Posterior cingulate gyrus (tissue), 11 donors: ENCODE data around the gene EHMT1.
"Not testable (repeated sequence)": the region's sequence is repeated elsewhere in the genome, so short reads cannot be mapped to it uniquely, and the experiment has no call there.

Source experiments
- DNase-seq, 10 donors: peaks; one replicate each; pipeline versions ENCODE4 v3.0.0 to v3.0.0-alpha.2; 2020 to 2021; ENCODE audit warnings: mixed read lengths in 3 of 10
- intact Hi-C: fragments of 100-400 bp; cut with DNase I; formaldehyde crosslinking; loops from one replicate; pipeline ENCODE4 v1.15.1; 2023

Gene EHMT1

DNA sequence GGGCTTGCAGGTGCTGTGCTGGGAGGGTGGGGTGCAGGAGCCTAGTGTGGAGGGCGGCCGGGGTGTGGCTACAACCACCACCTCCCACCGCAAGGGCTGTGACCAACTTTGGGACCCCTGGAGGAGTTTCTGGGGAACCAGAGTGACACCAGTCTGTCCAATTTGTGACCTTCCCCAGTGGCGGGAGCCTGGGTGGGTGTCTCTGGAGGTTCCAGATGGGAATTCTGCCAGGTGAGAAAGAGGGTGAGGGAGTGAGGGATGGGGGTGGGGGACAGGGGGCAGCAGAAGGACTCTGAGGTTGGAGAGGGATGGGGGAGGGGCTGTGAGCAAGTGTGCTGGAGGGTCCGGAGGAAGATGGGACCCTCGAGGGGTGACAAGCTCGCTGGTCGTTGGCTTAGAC, 254.6 kb downstream of the EHMT1 start:
- intact Hi-C loops = no loop called here
- DNase-seq = peak in 1 of 10 donors; percentile 31

DNA sequence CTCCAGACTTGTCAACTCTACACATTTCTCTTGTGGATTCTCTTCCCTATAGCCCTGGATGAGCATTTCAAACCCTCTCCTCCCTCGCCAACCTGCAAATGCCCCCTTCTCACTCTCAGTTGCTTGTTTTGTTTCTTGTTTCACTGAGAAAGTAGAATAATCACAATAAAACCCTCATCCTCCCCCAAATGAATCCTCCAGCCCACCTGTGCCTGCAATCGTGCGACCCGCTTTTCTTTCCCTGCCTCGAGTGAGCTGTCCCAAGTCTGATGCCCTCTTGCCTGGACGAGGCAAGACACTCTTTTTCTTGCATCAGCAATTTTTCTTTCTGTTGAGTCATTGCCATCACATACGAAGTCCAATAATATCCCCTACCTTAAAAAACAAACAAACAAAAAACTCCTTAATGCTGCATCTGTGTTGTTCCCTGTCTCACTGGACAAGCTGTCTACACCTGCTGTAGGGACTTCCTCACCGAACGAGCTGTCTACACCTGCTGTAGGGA, 255.1 kb downstream of the EHMT1 start:
- intact Hi-C loops = no loop called here
- DNase-seq = peak in 1 of 10 donors; percentile 24

DNA sequence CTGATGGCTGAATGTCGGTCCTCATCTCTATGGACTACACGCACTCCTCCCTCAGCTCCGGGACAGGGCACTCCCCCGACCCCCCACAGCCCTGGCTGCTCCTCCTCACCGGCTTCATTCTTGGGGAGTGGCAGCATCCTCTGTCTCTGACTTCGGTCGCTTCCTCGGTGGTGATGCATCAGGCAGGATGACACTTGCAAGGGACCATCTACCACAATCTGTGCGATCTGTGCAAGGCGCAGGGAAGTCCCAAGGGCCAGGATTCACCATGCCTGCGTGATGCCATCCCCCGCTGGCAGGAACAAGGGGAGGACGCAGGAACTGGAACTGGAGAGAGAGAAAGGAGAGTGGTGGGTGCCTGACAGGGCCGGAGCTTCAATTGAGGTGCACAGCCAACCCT, 256.5 kb downstream of the EHMT1 start:
- peak in 1 of 10 donors; percentile 59 for DNase-seq
- intact Hi-C loops = no loop called here

DNA sequence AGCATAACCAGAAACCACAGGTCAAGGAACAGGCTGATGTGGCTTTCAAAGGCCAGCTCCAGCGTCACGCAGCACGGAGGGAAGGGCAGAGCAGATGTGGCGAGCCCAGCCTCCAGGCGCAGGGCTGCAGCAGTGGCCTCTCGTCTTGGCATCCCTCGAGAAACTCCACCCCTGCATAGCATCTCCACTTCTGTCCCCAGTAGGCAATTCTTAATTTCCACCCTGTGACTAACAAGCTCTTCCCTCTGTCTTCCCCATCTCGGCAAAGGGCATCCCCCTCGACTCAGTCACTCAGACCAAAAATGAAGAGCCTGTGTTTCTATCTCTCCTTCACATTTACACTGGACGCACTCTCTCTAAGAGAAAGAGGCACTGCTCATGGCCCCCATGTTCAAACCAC, 257.0 kb downstream of the EHMT1 start:
- peak in 2 of 10 donors; percentile 29 to 30 for DNase-seq
- intact Hi-C loops = no loop called here

DNA sequence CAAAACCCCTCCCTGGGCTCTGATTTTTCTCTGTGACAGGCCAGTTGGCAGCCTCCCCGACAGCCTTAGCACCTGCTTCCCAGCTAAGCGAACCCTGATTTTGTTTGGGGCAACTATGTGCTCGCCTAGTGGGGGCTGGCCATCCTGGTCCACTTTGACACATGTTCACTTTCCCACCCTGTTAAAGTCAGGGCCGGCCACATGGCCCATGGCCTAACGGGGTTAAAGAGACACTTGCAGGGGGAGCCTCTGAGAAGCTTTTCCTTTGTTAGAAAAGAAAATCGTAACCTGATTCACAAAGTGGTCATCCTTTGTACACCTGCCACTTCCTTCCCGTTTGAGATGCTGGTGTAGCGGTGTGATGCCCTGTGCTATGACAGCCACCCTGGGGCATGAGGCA, 257.5 kb downstream of the EHMT1 start:
- intact Hi-C loops = no loop called here
- peak in 2 of 10 donors; percentile 15 to 53 for DNase-seq

DNA sequence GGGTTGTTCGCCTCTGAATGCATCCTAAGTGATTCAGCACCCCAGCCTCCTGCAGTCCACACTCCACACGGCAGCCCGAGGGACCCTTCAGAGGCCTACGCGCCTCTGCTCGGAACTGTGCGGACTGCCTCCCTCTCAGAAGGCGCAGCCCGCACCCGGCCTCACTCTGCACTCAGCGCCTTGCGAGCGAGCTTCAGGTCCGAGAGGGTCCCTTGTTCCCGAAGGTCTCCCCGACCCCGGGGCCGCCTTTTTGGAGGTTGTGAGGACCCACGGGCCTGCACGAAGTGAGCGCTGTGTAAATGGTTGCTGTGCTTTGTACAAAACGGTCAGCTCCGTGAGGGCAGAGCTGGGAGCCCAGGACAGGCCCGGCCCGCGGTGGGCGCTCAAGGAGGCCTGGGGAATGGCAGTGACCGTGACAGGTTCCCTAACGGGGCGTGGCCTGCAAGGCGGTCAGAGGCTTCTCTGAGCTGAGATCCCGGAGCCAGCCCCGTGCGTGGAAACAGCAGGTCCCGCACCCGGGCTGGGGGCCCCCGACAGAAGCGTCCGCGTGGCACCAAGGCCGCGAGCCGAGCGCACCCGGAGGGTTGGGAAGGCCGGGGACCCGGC, 258.1 kb downstream of the EHMT1 start:
- peak in 2 of 10 donors; percentile 75 to 81 for DNase-seq
- intact Hi-C loops = no loop called here

DNA sequence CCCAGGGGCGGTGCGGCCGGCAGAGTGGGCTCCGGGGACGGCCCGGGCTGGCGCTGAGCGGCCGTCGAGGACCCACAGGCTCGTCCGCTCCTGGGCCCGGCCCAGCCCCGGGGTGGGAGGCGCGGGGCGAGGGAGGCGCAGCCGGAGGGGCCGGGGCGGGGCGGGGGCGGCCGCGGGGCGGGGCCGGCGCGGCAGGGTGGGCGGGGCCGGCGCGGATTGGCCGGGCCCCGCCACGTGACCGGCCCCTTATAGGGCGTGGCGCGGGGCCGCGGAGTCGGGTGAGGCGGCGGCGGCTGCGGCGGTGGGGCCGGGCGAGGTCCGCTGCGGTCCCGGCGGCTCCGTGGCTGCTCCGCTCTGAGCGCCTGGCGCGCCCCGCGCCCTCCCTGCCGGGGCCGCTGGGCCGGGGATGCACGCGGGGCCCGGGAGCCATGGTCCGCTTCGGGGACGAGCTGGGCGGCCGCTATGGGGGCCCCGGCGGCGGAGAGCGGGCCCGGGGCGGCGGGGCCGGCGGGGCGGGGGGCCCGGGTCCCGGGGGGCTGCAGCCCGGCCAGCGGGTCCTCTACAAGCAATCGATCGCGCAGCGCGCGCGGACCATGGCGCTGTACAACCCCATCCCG, 258.8 kb downstream of the EHMT1 start, which contains the start of gene CACNA1B:
Gene CACNA1B (plus strand): TSS at position 277 of the 617 bp plus-strand sequence. CDS start 152 bp downstream, at position 429.
- intact Hi-C loops = not testable (repeated sequence)
- DNase-seq = peak in 4 of 10 donors; percentile 38 to 91 (median 86)

DNA sequence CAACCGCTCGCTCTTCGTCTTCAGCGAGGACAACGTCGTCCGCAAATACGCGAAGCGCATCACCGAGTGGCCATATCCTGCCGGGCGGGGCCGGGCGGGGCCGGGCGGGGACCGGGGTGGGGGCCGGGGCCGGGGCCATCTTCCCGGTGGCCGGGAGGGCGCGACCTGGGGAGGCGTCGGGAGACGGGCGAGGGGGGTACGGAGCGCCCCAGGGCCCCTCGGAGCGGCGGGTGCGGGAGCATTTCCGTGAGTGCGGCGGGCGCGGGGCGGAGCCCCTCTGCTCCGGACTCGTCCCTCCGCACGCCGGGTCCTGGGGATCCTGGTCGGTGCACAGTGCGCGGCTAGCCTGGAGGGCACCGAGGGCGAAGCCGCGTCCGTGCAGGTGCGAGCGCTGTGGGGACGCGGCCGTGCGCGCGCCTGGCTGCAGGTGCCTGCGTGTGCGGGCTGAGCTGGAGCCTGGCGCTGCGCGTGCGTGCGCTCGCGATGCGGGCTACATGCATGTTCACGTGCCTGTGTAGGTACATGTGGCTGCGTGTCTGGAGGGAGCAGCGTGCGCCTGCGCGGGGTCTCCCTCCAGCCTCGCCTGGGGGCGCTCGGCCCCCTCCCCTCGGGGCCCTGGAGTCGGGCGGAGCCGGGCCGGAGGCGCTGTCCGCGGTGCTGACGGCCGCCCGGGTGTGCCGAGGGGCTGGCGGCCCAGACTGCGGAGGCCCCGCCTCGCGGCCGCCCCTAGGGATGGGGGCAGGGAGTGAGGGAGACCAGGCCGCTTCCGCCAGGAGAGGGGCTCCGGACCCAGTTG, 259.5 kb downstream of the EHMT1 start:
- peak in 5 of 10 donors; percentile 46 to 93 (median 52) for DNase-seq
- intact Hi-C loops = no loop called here

DNA sequence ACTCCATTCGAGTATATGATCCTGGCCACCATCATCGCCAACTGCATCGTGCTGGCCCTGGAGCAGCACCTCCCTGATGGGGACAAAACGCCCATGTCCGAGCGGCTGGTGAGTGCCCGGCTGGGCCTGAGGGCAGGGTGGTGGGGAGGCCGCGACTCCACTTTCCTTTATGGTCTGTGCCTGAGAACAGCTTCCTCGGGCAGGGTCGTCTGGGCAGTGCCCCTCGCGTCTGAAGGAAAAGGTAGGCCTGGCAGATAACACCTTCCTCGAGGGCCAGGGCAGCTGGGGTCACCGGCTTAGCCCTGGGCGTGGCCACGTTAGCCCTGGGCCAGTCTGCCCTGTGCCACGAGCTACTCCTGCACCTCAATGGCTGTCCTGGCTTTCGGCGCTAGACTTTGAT, 260.2 kb downstream of the EHMT1 start:
- DNase-seq = peak in 2 of 10 donors; percentile 56 to 79
- intact Hi-C loops = no loop called here

DNA sequence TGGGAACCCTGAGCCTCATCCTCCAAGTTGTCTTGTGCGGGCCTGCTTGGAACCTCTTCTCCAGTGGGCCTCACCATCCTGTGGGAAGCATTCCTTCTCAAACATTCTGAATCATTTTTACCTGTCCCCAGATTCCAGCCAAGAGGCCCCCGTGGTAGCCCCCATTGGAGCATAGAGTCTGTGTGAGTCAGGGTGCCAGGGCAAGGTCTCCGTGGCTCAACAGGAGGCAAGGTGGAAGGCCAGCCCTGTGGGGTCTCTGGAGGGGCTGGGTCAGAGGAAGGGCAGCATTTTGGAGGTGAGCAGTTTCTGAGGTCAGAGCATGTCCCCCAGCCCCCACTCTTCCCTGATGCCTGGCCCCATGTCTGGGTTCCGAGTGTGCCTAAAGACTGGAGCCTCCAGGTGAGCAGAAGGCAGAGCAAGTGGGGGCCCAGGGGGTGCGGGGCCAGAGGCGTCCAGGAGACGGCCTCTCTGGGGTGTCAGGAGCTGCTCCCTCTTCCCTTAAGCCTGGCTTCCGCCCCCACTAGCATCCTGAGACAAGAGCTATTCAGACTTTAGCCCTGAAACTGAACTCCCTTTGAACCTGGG, 260.9 kb downstream of the EHMT1 start:
- DNase-seq = peak in 3 of 10 donors; percentile 50 to 68 (median 67)
- intact Hi-C loops = no loop called here

DNA sequence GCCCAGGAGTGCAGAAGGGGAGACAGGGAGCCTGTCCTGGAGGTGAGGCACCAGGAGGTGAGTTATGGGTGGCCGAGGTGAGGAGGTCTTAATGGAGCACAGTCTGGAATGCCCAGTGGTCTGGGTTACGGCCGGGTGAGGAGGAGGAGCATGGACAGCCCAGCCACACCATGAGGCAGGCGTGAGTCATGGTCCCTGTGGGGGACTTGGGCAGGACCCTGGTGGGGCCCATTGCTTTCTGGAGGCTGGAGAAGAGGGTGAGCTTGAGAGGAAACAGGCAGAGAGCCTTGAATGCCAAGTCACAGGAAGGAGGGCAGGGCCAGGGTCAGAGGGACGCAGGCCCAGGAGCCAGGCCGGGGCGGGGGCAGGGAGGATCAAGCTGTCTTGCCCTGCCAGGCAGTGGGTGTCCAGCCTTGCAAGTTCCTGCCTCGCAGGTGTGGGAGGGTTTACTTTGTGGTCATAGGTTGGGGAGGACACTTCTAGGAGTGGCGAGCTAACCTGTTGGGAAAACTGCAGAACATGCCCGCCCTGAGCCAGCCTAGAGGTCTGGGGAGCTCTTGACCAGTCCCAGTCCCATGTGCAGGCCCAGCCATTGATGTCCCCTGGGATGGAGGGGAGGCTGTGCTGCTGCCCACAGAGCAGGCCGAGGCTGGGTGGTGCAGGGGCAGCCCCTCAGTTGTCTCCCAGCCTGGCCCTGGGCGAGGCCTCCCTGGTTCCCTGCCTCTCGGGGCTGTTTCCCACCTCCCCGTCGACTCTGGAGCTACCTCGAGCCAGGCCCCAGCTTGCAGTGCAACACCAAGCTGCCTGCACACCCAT, 261.6 kb downstream of the EHMT1 start:
- intact Hi-C loops = no loop called here
- peak in 3 of 10 donors; percentile 47 to 82 (median 51) for DNase-seq

DNA sequence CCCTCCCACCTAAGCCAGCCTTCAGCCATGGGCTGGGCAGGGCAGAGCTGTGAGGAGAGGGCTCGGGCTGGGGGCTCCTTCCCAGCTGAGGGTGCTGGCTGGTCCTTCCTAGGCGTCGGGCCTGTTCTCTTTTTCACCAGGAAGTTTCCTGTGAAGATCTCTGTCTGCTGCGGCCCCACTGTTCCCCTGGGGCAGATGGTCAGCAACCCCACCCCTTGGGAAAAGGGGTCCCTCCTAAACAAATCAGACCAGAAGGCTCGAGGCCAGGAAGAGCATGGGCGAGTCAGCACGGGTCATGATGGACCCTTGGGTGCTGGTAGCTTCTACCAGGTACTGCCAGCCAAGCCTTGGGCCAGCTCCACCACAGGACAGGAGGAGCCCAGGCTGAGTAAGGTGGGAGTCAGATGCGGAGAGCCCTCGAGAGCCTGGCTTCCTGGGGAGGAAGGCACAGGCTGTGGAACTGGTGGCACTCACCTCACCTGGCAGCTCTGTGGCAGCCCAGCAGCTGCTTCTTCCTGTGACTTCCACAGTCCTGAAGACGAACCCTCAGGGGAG, 262.2 kb downstream of the EHMT1 start:
- intact Hi-C loops = no loop called here
- DNase-seq = peak in 3 of 10 donors; percentile 48 to 79 (median 76)

DNA sequence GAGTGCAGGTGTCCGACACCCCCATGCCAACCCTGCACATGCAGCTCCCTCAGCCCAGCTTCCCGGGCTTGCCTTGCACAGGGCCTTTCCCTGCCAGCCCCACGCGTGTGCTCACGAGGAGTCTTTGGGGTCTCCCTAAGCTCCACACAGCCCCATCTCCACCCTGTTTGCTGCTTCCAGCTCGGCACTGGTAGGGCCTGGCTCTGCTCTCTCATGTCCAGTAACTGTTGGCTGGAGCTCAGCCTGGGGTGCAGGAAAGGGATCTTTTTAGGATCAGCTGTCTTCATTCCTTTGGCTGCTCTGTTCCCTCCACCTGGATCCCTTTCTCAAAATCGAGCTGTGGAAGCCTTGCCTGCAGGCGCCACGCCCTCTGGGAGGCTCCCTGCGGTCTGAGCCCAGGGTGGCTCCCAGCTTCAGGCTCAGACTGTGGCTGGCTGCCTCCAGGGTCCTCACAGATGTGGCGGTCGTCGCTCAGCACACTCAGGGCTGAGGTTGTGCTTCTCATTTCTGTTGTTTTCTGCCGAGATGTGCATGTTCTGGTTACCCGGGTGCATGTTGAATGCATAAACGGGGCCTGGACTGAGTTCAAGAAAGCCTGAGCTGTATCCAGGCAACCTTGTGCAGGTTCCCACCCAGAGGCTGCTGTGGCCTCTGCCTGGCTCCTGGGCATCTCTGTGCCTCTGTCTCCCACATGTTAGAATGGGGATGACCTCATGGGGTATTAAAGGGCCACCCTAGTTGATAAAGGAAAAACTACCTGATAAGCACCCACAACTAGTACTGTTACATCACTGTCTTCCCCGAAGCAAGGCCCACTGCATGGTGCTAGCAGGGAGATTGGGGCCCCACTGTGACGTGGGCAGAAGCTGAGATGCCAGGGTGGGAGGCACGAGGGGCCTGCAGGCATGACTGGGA, 263.0 kb downstream of the EHMT1 start:
- DNase-seq = peak in 3 of 10 donors; percentile 74 to 87 (median 84)
- intact Hi-C loops = no loop called here

DNA sequence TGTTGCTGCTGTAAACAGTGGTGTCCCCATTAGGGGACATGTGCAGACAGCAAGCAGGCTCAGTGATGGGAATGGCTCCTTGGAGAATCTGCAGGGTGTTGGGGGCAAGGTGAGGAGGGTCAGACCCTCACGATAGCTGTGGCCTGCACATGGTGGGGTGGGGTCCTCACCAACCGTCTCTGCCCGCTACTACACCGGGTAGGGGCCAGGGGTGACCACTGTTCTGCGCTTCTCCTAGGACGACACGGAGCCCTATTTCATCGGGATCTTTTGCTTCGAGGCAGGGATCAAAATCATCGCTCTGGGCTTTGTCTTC, 263.7 kb downstream of the EHMT1 start:
- intact Hi-C loops = no loop called here
- DNase-seq = peak in 2 of 10 donors; percentile 46 to 65

DNA sequence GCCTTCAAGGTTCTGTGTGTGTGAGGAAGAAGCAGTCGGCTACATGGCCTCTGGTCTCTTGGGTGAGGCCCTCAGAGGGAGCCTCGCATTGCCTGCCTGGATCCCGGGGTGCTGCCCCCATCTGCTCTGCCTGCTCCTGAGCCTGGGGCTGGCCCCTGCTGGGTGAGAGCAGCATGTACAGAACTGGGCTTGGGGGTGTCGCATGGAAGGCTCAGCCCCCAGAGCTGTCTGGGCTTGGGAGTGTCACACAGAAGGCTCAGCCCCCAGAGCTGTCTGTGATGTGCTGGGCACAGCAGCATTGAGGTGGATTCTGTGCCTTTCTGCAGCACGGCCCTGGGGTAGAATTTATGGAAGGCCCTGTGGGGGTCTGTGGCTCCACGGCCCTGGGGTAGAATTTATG, 265.2 kb downstream of the EHMT1 start:
- intact Hi-C loops = not testable (repeated sequence)
- DNase-seq = peak in 3 of 10 donors; percentile 43 to 59 (median 55)

DNA sequence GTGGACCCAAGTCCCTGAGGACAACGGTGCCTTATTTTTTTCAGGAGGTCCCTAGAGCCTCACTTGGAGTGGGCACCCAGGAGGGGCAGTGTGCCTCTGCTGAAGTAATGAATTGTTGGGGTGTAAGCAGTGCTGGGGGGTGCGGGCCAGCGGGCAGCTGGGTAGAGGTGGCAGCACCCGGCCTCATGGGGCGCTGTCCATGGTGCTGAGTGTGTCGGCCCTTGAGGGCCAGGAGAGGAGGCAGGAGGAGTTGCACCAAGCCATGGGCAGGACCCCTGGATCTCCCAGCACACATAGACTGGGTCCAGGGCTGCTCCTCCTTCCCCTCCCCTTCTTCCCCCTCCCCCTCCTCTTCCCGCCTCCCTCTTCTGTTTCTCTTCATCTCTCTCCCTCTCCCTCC, 265.7 kb downstream of the EHMT1 start:
- DNase-seq = peak in 3 of 10 donors; percentile 69 to 83 (median 78)
- intact Hi-C loops = not testable (repeated sequence)

DNA sequence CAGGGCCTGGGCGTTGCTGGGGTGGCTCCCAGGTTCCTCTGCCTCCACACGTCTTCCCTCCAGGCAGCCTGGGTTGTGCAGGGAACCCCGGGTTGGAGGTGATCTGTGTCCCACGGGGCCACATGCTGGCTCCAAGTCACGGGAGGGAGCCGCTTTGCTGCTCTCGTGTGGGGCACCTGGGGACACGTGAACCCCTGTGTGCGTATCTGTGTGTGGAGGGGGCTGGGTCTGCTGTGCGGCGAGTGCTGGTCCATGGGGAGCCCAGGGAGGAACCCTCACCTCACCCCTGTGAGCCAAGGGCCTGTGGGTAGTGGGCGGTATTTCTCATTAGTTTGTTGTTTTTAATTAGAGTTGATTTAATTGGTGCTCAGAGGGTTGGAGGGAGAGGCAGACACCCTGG, 266.3 kb downstream of the EHMT1 start:
- peak in 3 of 10 donors; percentile 47 to 61 (median 53) for DNase-seq
- intact Hi-C loops = not testable (repeated sequence)
